HG03460 (cell line): ENCODE measurements around the gene IQSEC1.

Experiments
- ATAC-seq: cut with Tn5 transposase; IDR thresholded peaks from one replicate; pipeline ENCODE4 v1.9.1; 2021; ENCODE audit not compliant: unreplicated experiment

Gene IQSEC1

DNA sequence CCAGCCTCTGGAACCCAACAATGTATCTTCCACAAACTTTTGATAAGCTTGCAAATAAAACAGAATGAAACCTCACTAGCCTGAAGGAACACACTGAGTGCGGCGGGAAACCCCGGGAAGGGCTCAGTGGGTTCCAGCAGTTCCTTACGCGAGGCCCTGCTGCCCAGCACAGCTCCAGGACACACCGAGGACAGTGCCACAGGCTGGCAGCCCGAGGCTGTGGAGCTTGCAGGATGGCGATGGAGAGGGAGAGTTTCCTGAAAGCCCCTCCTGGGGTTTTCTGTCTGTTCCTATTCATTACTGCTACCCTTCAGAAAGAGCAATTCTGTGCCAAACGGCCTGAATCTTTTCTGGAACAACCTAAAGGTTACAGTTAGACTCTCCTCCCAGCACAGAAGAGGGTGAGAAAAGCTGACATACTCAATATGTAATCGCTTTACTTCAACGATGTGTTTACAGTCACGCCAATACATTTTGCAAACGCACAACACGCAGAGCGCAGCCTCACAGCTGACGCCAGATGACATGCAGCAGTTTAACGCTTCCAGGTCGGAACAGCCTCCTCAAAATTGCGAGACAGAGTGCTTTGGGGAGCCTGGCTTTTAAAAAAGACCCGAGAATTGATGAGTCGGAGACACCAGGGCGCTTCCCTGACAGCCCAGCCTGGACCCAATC lies 174.8 kb downstream of the IQSEC1 start:
- ATAC-seq, result no peak

DNA sequence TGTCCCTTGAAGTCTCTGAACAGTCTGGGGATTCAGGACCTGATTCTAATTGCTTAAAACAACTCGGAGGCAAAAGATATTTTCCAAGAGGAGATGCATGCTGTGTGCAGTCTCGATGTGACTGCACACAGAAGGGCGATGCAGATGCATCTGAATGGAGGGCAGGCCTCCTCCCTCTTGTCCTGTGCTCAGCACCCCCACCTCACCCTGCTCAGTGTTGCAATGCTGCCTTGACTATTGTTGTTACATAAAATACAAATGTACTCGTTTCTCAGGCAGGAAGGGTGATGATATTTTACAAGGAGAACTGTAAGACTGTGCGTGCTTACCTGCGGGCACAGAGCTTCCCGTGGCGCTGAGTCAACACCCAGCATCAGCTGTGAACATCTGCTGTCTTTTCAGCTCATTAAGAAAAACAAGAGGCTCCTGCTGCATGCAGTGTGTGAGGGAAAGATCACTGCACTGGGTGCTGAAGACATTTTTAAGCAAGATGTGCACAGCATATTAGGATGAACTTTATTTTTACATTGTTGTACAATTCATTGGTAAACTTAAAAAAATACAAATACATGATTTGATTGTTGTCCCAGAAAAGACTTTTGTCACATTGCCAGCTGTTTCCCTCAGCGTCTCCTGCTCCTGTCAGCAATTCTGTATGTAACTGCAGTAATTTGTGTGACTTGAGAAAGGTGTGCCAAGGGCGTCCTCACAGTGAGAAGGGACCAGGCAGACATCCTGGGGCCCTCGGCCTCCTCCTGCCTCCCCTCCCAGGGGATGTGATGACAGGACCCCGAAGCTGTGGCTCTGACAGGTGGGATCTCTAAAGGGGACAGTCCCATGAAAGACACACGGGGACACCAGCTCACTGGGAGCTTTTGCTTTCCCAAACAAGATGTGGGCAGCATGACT lies 175.6 kb downstream of the IQSEC1 start:
- ATAC-seq, result no peak

DNA sequence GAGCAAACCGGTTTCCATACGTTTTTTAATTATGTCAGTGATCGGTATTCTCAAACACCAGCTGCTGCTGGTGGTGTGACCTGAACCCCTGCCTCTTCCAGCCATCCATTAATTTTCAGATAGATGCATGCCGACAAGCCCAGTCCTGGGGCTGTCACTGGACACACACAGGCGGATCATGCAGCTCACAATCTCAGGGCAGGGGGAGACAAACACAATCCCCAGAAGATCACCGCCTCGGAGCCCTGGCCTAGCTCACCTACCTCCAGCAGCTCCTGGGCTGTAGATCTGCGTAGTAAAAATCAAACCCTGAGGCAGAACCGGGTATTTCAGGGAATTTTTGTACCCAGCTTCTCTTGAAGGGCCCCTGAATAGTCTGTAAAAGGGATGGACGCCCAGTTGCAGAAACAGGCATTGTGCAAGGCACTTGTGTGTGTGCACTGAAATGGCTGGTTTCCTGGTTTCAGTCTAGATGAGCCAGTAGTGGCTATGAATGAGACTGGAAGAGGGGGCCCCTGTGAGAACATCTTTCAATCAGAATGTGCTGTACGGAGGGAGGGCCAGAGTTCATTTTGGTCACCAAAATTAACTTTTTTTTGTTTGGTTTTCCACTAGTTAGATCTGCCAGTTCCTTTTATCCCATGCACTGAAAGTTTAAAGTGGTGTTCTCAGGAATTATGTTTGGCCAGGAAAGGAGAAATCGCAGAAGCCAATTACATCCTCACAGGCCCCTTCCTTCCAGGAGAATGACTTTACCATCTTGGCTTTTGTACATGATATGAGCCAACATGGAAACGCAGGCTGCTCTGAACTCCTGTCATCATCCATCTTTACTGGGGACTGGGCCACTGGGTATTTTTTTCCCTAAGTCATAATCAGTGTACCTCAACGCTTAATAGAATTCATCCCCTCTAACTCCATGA lies 176.9 kb downstream of the IQSEC1 start:
- ATAC-seq, result no peak

DNA sequence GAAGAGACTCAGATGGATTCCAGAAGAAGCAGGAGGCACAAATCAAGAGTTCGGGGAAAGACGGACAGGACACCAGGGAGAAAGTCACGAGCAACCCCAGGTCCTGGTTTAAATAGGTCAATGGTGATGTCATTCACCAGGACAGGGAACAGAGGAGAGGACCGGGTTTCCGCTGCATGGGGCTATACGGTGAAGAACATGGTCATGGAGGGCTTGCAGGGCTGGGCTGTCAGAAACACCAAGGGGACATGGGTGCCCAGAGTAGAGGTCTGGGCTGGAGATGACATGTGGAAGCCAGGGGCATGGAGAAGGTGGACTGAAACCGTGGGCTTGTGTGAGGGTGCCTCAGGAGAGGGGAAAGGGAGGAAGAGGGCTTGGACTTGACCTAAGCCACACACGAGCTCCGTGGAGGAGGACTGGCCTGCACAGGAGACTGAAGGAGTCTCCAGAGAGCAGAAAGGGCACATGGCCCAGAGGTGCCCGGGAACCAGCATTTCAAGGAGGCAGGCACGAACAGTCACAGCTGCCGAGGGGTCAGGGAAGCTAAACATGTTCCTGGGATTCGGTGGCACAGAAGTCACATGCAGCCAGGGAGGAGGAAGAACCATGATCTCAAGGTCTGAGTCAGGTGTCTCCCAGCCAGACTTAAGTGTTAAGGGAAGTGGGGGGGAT lies 177.7 kb downstream of the IQSEC1 start:
- no peak for ATAC-seq

DNA sequence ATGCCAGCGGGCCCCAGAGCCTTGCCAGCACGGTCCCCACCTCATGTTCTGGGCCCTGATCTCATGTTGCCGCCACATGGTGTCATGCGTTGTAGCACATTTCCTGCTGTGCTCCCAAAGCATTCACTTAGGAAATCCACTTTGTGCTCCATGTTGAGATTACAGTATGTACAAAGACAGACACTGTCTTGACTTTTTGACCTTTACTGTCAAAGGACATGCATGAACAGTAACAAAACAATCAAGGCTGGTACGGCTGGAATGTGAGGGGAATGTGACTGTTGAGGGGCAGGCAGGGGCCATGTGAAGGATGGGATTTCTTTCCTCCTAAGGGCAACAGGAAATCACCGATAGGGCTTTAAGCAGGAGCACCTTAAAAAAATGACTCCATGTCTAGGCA lies 178.6 kb downstream of the IQSEC1 start:
- no peak for ATAC-seq

DNA sequence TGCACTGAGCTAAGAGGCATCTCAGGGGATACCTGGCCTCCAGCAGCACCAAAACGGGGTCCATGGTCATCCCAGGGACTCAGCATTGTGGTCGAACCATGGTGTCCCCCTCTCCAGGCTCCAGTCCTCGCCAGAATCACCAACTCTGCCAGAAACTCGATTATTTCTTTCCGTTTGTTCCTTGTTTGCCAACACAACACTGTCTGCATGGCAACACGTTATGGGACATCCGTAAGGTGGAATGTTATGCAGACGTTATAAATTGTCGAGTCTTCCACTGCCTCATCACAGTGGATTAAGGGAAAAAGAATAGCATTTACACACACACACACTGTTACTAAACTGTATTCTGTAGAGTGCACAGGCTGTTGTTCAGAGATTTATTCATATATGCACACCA lies 179.4 kb downstream of the IQSEC1 start:
- ATAC-seq, result no peak

DNA sequence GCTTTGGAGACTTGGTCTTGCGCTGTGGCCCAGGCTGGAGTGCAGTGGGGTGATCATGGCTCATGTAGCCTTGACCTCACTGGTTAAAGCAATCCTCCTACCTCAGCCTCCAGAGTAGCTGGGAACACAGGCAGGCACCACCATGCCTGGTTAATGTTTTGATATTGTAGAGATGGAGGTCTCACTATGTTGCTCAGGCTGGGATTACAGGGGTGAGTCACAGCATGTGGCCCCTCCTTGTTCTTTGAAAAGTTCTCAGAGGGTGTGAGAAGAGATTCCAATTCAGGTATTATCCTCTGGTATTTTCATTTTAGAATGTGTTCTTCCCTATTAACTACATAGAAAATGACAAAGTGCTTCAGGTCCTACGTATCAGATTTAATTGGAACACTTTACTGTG lies 180.0 kb downstream of the IQSEC1 start:
- no peak for ATAC-seq

DNA sequence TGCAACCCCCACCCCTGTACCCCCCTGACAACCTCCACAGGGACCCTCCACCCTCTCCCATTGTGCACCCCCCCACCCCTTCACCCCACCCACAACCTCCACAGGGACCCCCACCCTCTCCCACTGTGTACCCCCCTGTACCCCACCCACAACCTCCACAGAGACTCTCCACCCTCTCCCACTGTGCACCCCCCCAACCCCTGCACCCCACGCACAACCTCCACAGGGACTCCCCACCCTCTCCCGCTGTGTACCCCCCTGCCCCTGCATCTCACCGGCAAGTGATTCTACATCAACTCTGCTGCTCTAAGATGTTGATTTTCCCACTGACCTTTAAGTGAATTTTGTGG lies 180.4 kb downstream of the IQSEC1 start:
- no peak for ATAC-seq

DNA sequence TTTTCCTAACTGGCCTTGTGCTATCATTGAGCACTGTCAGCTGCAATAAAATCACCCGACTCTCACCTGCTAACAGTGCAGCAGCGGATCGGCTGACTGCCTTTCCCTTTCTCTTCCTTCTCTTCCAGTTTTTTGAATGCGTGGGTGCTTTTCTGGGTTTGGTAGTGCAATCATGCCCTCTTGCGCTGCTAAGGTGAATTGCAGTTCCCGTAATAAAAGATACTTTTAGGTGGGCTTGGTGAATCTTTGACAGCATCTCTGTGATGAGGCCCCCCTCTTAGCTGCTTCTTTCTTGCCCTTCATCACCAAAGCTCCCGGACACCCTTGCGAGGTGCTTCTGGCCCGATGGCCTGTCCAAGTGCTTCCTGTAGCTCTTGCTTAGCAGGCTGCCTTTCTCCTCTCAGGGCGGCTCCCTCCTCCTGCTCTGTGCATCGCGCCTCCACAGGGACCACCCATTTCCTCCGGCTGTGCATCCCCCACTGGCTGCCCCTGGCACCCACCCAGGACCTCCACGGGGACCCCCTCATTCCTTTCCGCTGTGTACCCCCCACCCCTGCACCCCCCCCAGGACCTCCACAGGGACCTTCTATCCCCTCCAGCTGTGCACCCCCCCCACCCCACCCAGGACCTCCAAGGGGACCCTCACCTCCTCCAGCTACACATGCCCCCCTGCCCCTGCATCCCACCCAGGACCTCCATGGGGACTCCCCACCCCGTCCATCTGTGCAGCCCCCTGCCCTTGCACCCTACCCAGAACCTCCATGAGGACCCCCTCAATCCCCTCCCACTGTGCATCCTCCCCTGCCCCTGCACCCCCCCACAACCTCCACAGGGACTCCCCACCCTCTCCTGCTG lies 181.0 kb downstream of the IQSEC1 start:
- ATAC-seq, result no peak

DNA sequence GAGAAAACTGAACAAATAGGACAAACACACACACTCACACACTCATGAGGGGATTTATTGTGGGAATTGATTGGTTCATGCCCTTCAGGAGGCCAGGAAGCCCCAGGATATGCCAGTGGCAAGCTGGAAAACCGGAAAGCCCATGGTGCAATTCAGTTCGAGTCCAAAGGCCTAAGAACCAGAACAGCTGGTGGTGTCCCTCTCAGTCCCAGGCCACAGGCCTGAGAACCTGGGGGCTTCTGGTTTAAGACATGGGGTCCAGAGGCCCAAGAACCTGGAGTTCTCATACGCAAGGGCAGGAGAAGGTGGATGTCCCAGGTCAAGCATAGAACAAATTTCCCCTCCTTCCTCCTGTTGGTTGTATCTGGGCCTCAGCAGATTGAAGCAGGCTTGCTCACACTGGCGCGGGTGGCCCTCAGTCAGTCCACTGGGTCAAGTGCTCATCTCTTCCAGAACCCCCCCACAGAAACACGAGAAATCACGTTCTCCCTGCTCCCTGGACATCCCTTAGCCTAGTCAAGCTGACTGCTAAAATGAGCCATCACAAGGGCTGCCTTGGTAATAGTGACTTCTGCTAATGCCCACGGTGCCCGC lies 181.7 kb downstream of the IQSEC1 start:
- no peak for ATAC-seq

DNA sequence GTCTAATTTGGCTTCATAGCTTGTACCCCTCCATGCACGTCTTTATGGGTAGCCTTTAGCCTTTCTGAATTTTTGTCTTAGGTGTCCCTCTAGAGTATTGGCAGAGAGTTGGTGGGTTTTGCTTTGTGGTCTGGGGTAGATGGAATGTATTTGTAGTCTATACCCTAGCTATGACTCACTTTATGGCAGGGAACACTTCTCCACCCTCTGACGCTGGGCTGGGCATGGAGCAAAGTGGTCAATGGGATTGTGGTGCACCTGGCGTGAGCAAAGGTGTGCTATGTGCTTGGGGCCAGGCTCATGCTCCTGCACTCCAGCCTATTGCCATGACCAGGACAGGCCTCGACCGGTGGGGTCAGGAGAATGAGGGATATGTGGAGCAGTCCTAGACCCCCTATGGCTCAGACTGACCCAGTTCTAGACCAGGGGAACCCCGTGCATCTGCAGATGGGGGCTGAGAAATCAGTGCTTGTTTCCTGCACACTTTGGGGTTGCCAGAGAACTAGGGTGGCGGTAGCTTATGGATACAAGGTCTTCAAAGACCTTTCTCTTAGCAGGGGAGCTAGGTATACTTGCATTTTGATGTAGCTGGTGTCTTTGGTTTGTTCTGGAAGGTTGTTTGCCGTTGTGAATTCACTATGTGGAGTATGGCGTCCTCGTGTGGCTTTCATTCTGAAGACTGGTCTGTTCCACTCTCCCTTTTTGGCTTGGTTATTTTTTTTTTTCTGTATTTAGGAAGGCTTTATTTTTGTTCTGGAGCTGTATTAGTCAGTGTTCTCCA lies 182.4 kb downstream of the IQSEC1 start:
- ATAC-seq, result no peak

DNA sequence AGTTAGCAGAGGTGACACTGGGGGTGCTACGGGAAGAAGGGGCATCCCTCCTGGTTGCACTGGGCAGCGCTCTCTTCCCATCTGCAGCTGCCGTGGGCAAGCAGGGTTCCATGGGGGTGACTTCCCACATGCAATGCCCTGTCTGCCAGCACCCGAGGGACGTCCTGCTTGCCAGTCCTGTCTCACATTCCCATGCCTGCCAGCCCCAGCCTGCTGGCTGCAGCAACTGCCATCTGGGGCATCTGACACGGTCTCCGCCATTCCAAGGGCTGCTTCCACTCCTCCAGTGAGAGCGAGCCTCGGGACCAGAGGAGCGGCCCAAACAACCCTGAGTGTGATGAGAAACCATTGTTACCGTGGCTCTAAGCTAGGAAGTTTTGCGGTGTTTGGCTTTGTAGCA lies 186.5 kb downstream of the IQSEC1 start:
- no peak for ATAC-seq

DNA sequence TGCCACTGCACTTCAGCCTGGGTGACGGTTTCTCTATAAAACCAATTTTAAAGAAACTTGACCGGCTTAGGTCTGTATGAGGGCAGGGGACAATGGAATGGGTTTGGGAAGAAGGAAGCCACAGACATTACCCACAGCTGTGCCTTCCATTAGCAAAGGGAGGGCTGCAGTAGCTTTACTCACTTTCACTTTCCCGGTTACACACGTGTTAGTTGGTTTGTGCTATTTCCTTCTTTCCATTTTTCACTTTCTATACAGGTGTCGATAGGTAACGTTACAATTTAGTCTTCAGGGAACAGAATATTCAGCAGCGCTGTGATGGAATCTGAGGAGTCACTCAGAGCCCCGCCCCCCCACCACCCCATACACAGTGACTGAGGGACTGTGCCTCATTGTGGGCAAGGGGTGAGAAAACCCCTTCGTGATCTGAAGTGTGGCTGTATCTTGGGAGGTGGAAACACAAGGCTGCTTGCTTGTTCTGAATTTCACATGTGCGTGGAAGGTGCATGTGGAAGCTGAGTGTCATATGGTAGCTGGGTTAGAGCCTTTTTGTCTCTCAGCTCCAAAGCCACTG lies 187.0 kb downstream of the IQSEC1 start:
- ATAC-seq, result peak; percentile 46

DNA sequence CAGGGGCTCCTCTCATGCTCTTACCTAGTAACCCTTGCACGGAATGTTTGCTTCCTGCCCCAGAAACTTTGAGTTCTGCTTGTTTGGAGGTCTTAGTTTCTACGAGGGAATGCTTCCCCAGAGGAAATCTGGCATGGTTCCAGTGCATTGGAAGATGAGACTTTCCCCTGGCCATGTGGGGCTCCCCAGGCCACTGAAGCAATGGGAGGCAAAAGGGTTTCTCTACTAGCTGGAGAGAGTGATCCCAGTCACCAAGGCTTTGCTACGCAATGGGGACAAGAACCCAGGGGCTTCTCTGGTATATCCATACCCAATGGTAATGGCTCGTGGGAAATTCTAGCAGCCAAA lies 187.7 kb downstream of the IQSEC1 start:
- ATAC-seq, result no peak

DNA sequence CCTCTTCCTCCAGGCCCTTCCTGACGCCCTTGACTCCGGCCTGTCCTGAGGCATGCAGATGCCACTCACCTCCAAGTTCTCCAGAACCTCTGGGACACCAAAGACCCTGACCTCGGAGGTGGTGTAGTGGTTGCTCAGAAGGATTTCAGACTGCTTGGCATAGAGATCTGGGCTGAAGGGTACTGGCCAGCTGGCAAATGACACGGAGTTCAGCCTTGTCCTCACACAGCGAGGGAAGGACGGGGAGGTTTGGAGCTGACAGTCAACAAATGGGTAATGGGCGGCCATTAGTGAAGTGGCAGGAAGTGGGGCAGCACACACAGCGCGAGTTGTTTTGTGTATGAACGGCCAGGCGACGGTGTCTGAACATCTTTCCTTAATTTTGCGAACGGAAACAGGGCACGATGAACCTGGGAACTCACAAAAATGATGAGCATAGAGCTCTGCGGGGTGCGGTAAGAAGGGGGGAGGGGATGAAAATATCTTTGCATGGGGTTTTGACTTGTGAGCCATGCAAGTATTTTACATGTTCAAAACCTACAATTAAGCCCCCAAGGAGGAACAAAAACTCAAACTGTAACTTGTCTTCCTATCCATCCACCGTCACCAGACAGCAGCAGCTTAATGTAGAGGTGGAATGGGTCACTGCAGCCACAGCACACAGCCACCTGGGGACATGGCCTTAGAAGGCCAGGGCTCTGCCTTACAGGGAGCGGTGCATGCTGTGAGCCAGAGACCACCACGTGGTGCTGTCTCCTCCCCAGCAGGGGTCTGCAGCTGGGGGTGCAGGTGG lies 188.2 kb downstream of the IQSEC1 start:
- no peak for ATAC-seq

DNA sequence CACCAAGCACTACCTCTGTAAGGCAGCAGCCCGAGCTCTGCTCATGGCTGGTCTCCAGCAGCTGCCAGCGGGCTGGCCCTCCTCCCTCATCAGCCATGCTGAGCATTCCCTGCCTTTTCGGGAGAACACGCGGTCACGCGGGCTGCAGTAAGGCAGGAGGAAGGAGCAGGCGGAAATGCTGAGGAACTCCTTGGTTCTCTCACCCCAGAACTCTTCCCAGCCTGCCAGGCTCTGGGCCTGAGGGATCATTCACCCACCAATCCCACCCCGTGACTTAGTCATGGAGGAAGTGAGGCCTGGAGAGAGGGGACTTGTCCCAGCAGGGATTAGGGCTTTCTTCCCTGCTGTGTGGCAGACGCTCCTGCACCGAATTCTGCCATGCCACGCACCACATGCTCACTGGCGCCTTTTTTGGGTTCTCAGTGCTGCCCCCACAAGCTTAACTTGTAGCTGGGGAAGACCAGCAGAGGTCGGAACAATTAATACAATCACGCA lies 189.0 kb downstream of the IQSEC1 start:
- ATAC-seq, result no peak
